Gastrocnemius medialis (tissue), 4 donors: ENCODE data around the gene CDK14.

Experiments used
- POLR2A ChIP-seq, 2 donors: fragments of 450-650 bp; IDR thresholded peaks; one replicate each; pipeline ENCODE4 v1.6.1; 2017; ENCODE audit warnings: antibody characterized with exemption in 2 of 2, mild to moderate bottlenecking in 2 of 2, moderate library complexity in 2 of 2
- TF ChIP-seq, protein P1 (sequence below), 5 experiments: fragments of 450-650 bp in 3 of 5; fragments of 200-600 bp in 2 of 5; sonication (generic) in 2 of 5; IDR thresholded peaks in 4 of 5; conservative IDR thresholded peaks in 1 of 5; 1 replicate in 4 of 5; 2 replicates in 1 of 5; pipeline ENCODE4 v1.5.1; 2016 to 2019; ENCODE audit warnings: antibody characterized with exemption in 5 of 5, mild to moderate bottlenecking in 3 of 5, moderate library complexity in 3 of 5

DNA sequence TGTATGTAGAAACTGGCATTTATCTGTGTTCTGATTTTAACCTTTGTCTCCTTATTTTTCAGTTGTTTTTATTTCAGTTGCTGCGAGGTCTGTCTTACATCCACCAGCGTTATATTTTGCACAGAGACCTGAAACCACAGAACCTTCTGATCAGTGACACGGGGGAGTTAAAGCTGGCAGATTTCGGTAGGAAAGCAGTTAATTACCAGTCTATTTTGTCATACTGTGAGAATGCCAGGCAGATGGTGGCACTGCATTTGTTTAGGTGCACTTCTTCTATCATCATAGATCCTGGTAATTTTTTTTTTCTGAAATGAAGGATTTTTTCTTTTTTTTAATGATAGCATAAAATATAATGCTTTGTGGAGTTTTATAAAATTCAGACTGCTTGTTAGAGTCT, 321.4 kb downstream of the CDK14 start:
- TF ChIP-seq, protein P1, sequence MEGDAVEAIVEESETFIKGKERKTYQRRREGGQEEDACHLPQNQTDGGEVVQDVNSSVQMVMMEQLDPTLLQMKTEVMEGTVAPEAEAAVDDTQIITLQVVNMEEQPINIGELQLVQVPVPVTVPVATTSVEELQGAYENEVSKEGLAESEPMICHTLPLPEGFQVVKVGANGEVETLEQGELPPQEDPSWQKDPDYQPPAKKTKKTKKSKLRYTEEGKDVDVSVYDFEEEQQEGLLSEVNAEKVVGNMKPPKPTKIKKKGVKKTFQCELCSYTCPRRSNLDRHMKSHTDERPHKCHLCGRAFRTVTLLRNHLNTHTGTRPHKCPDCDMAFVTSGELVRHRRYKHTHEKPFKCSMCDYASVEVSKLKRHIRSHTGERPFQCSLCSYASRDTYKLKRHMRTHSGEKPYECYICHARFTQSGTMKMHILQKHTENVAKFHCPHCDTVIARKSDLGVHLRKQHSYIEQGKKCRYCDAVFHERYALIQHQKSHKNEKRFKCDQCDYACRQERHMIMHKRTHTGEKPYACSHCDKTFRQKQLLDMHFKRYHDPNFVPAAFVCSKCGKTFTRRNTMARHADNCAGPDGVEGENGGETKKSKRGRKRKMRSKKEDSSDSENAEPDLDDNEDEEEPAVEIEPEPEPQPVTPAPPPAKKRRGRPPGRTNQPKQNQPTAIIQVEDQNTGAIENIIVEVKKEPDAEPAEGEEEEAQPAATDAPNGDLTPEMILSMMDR (IDR thresholded peaks at IDR 0.05 in 4 of 5, conservative IDR thresholded peaks at IDR 0.05 in 1 of 5) = no peak
- TF ChIP-seq POLR2A (IDR thresholded peaks at IDR 0.05) = no peak
